Activated T-helper 17 cell treated with anti-CD3 and anti-CD28 coated beads, Interleukin-2, amount 50 U/mL, for 72 hours (primary cell): ENCODE data around the gene PRDM5. TPM values are rescaled to one million over a fixed set of nuclear protein-coding genes. Genes with fewer than 3 reads are reported as not detected.

Source experiments
- total RNA-seq, 2 donors: library from RNA; stranded (reverse); gene quantifications; one replicate each; pipeline ENCODE4 v1.2.3, GENCODE V29; 2022

PRDM5 gene
- total RNA-seq, 2 donors from 2014 or later, result 0.21 to 0.52 TPM

Other genes with a start within 250 kb of the PRDM5 start
- gene NDNF, start 149.8 kb upstream of the PRDM5 start, total RNA-seq, result 1 to 10 TPM in 1 of 2 donors, under 1 TPM in 1; 0.13 to 2.5 TPM
- 1 to 10 TPM; 3.6 to 7.5 TPM for gene TNIP3, start 241.6 kb upstream of the PRDM5 start, total RNA-seq